H9 (cell line): ENCODE measurements around the gene NPDC1. TPM values are rescaled to one million over a fixed set of nuclear protein-coding genes. Genes with fewer than 3 reads are reported as not detected.

Experiments used
- DNase-seq: peaks from one replicate; pipeline ENCODE4 v3.0.0-alpha.2; 2017
- H2AFZ ChIP-seq: one replicate; pipeline ENCODE4 v1.6.1; 2013; ENCODE audit warnings: mild to moderate bottlenecking, low read length, control low read depth, moderate library complexity
- H2AK5ac ChIP-seq: 2 replicates; pipeline ENCODE4 v1.6.1; 2013; ENCODE audit warnings: low read length, control low read depth, mixed read lengths; ENCODE audit not compliant: insufficient read length
- H2BK120ac ChIP-seq: one replicate; pipeline ENCODE4 v1.6.1; 2013; ENCODE audit warnings: low read depth, mild to moderate bottlenecking, low read length, control low read depth, inconsistent platforms; ENCODE audit not compliant: poor library complexity, severe bottlenecking
- H2BK12ac ChIP-seq: 2 replicates; pipeline ENCODE4 v1.6.1; 2013; ENCODE audit warnings: low read length, control low read depth, mixed read lengths, low read depth; ENCODE audit not compliant: insufficient read length
- H2BK15ac ChIP-seq: 2 replicates; pipeline ENCODE4 v1.6.1; 2013; ENCODE audit warnings: low read depth, low read length, control low read depth
- H2BK20ac ChIP-seq: one replicate; pipeline ENCODE4 v1.6.1; 2013; ENCODE audit warnings: low read depth, mild to moderate bottlenecking, low read length, control low read depth, inconsistent platforms; ENCODE audit not compliant: poor library complexity, severe bottlenecking
- H2BK5ac ChIP-seq: 2 replicates; pipeline ENCODE4 v1.6.1; 2013; ENCODE audit warnings: low read length, control low read depth, mixed read lengths; ENCODE audit not compliant: insufficient read length
- H3K14ac ChIP-seq: 2 replicates; pipeline ENCODE4 v1.6.1; 2013; ENCODE audit warnings: low read length, control low read depth; ENCODE audit not compliant: insufficient read depth
- H3K18ac ChIP-seq: 2 replicates; pipeline ENCODE4 v1.6.1; 2013; ENCODE audit warnings: low read depth, mild to moderate bottlenecking, mixed read lengths, low read length, control low read depth; ENCODE audit not compliant: insufficient read length
- H3K23ac ChIP-seq: 2 replicates; pipeline ENCODE4 v1.6.1; 2013; ENCODE audit warnings: low read length, control low read depth, mixed read lengths, low read depth; ENCODE audit not compliant: insufficient read length
- H3K23me2 ChIP-seq: 2 replicates; pipeline ENCODE4 v1.6.1; 2013; ENCODE audit warnings: low read depth, mild to moderate bottlenecking, mixed read lengths, low read length, control low read depth; ENCODE audit not compliant: insufficient read length, poor library complexity, severe bottlenecking
- H3K27ac ChIP-seq: 2 replicates; pipeline ENCODE4 v1.5.1; 2013; ENCODE audit warnings: low read length, control low read depth, mixed read lengths, low read depth; ENCODE audit not compliant: insufficient read length
- H3K27me3 ChIP-seq: 2 replicates; pipeline ENCODE4 v1.6.1; 2013; ENCODE audit warnings: low read length, control low read depth, inconsistent platforms; ENCODE audit not compliant: insufficient read depth
- H3K4ac ChIP-seq: 2 replicates; pipeline ENCODE4 v1.6.1; 2013; ENCODE audit warnings: low read depth, mild to moderate bottlenecking, control low read depth, inconsistent platforms, low read length, moderate library complexity
- H3K4me1 ChIP-seq: 2 replicates; pipeline ENCODE4 v1.6.1; 2013; ENCODE audit warnings: low read length, control low read depth, inconsistent platforms; ENCODE audit not compliant: insufficient read depth
- H3K4me2 ChIP-seq: 2 replicates; pipeline ENCODE4 v1.6.1; 2013; ENCODE audit warnings: low read length, control low read depth, mixed read lengths; ENCODE audit not compliant: insufficient read length, insufficient read depth
- H3K56ac ChIP-seq: 2 replicates; pipeline ENCODE4 v1.6.1; 2013; ENCODE audit warnings: low read depth, mild to moderate bottlenecking, mixed read lengths, low read length, control low read depth; ENCODE audit not compliant: insufficient read length
- H3K79me1 ChIP-seq: 2 replicates; pipeline ENCODE4 v1.6.1; 2013; ENCODE audit warnings: low read depth, mild to moderate bottlenecking, moderate library complexity, low read length, control low read depth, inconsistent platforms; ENCODE audit not compliant: insufficient read depth, poor library complexity, severe bottlenecking
- H3K79me2 ChIP-seq: 2 replicates; pipeline ENCODE4 v1.6.1; 2013; ENCODE audit warnings: low read length, control low read depth, inconsistent platforms; ENCODE audit not compliant: insufficient read depth
- H3K9ac ChIP-seq: 2 replicates; pipeline ENCODE4 v1.6.1; 2013; ENCODE audit warnings: low read length, control low read depth, mixed read lengths; ENCODE audit not compliant: insufficient read length; ENCODE audit errors: extremely low read depth
- H3K9me3 ChIP-seq: one replicate; pipeline ENCODE4 v1.6.1; 2013; ENCODE audit warnings: low read depth, low read length, inconsistent platforms; ENCODE audit not compliant: control insufficient read depth
- H3T11ph ChIP-seq: one replicate; pipeline ENCODE4 v1.6.1; 2013; ENCODE audit warnings: mild to moderate bottlenecking, low read length, control low read depth, inconsistent platforms
- H4K20me1 ChIP-seq: one replicate; pipeline ENCODE4 v1.6.1; 2013; ENCODE audit not compliant: control insufficient read depth, insufficient read length, insufficient read depth
- H4K5ac ChIP-seq: 2 replicates; pipeline ENCODE4 v1.6.1; 2013; ENCODE audit warnings: low read depth, mild to moderate bottlenecking, mixed read lengths, low read length, control low read depth; ENCODE audit not compliant: insufficient read length
- H4K8ac ChIP-seq: replicated peaks from 2 replicates; pipeline ENCODE4 v1.6.1; 2013; ENCODE audit warnings: low read length, control low read depth, mixed read lengths, low read depth; ENCODE audit not compliant: insufficient read length
- H4K91ac ChIP-seq: 2 replicates; pipeline ENCODE4 v1.6.1; 2013; ENCODE audit warnings: low read depth, mild to moderate bottlenecking, moderate library complexity, mixed read lengths, low read length, control low read depth; ENCODE audit not compliant: insufficient read length
- H3K27ac Mint-ChIP-seq, 3 experiments: 2 replicates in 2 of 3; 3 replicates in 1 of 3; pipeline ENCODE4 v1.8.0; 2020 to 2021; ENCODE audit warnings: mixed read lengths in 3 of 3, mild to moderate bottlenecking in 1 of 3, moderate library complexity in 1 of 3
- H3K27me3 Mint-ChIP-seq: 2 replicates; pipeline ENCODE4 v1.8.0; 2021; ENCODE audit warnings: low read depth, mild to moderate bottlenecking, moderate library complexity, mixed read lengths
- H3K36me3 Mint-ChIP-seq, 3 experiments: 2 replicates in 2 of 3; 3 replicates in 1 of 3; pipeline ENCODE4 v1.8.0; 2020 to 2021; ENCODE audit warnings: low read depth in 3 of 3, mixed read lengths in 3 of 3; ENCODE audit not compliant: insufficient read depth in 1 of 3
- H3K4me1 Mint-ChIP-seq, 2 experiments: 2 replicates each; pipeline ENCODE4 v1.8.0; 2020; ENCODE audit warnings: mixed read lengths in 2 of 2
- H3K4me3 Mint-ChIP-seq, 2 experiments: 2 replicates in 1 of 2; 3 replicates in 1 of 2; pipeline ENCODE4 v1.8.0; 2020 to 2021; ENCODE audit warnings: mild to moderate bottlenecking in 2 of 2, mixed read lengths in 2 of 2, moderate library complexity in 1 of 2
- H3K9me3 Mint-ChIP-seq, 2 experiments: 2 replicates in 1 of 2; 3 replicates in 1 of 2; pipeline ENCODE4 v1.8.0; 2020; ENCODE audit warnings: mild to moderate bottlenecking in 2 of 2, mixed read lengths in 2 of 2, moderate library complexity in 1 of 2
- WGBS: extraction: QIAGEN DNeasy Blood & Tissue Kit; methylation state at CpG from one replicate; pipeline ENCODE4 v1.1.7; 2013; ENCODE audit warnings: missing lambda C conversion rate, low lambda C conversion rate, mixed read lengths; ENCODE audit not compliant: insufficient read length; ENCODE audit errors: extremely low coverage; 5-methylcytosine and 5-hydroxymethylcytosine counted together
- total RNA-seq: library from RNA; stranded (reverse); gene quantifications from 2 replicates; pipeline ENCODE4 v1.2.1, GENCODE V29; 2021
- TF ChIP-seq, protein P1 (sequence below): fragments of 200-600 bp; sonication (generic); conservative IDR thresholded peaks from 3 replicates; pipeline ENCODE4 v1.8.0; 2021; ENCODE audit warnings: antibody characterized with exemption, mild to moderate bottlenecking

NPDC1 gene
- total RNA-seq, 1 experiment from 2014 or later: 57.6 TPM

DNA sequence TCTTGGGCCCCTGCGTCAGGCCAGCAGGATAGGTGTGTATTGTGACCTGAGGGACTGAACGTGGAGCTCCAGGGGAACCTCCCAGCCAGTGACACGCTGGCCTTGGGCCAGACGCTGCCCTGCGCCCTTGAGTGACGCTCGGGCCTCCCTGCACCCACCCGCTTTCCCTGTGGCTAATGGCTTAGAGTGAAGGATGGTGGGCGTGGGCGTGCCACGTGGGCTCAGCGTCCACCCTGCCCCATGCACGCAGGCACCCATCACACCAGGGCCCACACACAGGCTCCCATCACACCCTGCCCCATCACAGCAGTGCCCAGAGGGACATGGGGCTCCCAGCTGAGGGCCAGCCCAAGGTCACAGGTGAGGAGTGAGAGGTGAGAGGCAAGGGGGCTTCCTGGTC, 8.9 kb downstream of the NPDC1 start:
- H3K9me3 ChIP-seq: no peaks in the 10 kb centered on the region
- no peak overlapping the region for H2BK20ac ChIP-seq
- Mint-ChIP-seq H3K27ac (no peak overlapping the region), H3K4me3 (no peak overlapping the region), H3K9me3 (no peaks in the 10 kb centered on the region), H3K36me3 (peaks cover 0 to 14% (median 5%) of the 10 kb centered on the region in 3 experiments; a peak in 5 of 7 replicates), H3K27me3 (peaks cover 17% of the 10 kb centered on the region), H3K4me1 (no peaks in the 10 kb centered on the region; a peak in 1 of 4 replicates)
- no peak overlapping the region for H3K4me2 ChIP-seq
- no peak overlapping the region for H3K56ac ChIP-seq
- H2AK5ac ChIP-seq: no peak overlapping the region
- TF ChIP-seq, protein P1, sequence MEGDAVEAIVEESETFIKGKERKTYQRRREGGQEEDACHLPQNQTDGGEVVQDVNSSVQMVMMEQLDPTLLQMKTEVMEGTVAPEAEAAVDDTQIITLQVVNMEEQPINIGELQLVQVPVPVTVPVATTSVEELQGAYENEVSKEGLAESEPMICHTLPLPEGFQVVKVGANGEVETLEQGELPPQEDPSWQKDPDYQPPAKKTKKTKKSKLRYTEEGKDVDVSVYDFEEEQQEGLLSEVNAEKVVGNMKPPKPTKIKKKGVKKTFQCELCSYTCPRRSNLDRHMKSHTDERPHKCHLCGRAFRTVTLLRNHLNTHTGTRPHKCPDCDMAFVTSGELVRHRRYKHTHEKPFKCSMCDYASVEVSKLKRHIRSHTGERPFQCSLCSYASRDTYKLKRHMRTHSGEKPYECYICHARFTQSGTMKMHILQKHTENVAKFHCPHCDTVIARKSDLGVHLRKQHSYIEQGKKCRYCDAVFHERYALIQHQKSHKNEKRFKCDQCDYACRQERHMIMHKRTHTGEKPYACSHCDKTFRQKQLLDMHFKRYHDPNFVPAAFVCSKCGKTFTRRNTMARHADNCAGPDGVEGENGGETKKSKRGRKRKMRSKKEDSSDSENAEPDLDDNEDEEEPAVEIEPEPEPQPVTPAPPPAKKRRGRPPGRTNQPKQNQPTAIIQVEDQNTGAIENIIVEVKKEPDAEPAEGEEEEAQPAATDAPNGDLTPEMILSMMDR: no peak
- H3K9ac ChIP-seq: no peak overlapping the region
- H3K4me1 ChIP-seq: no peaks in the 10 kb centered on the region
- H4K20me1 ChIP-seq: no peaks in the 10 kb centered on the region
- H3K27me3 ChIP-seq: no peaks in the 10 kb centered on the region
- H3K27ac ChIP-seq: no peak overlapping the region
- no peak overlapping the region for H3K18ac ChIP-seq
- H3K79me1 ChIP-seq: no peaks in the 10 kb centered on the region
- H3K79me2 ChIP-seq: no peaks in the 10 kb centered on the region
- no peak overlapping the region for H3T11ph ChIP-seq
- no peak overlapping the region for H2BK12ac ChIP-seq
- no peak overlapping the region for H2AFZ ChIP-seq
- WGBS: no CpG with 5 or more reads among the region's 13 CpGs
- no peak overlapping the region for H3K14ac ChIP-seq
- H3K4ac ChIP-seq: no peak overlapping the region
- no peak overlapping the region for H4K91ac ChIP-seq
- H4K5ac ChIP-seq: no peak overlapping the region
- no peak overlapping the region for H4K8ac ChIP-seq
- H2BK15ac ChIP-seq: no peak overlapping the region
- H2BK5ac ChIP-seq: no peak overlapping the region
- H3K23ac ChIP-seq: no peak overlapping the region
- DNase-seq: no peak
- no peak overlapping the region for H2BK120ac ChIP-seq
- H3K23me2 ChIP-seq: no peaks in the 10 kb centered on the region
